ENCODE data around the gene OR52E1. TPM values are rescaled to one million over a fixed set of nuclear protein-coding genes. Genes with fewer than 3 reads are reported as not detected.

OR52E1 gene
- total RNA-seq, 2 experiments from 2014 or later, result not detected

Other genes starting within 250 kb of the OR52E1 start
- not detected for gene OR51F2, start 248.3 kb upstream of the OR52E1 start, total RNA-seq
- not detected for gene OR51S1, start 220.4 kb upstream of the OR52E1 start, total RNA-seq
- not detected for gene OR51T1, start 187.7 kb upstream of the OR52E1 start, total RNA-seq
- not detected for gene OR51A7, start 165.8 kb upstream of the OR52E1 start, total RNA-seq
- gene OR51G2, start 150.2 kb upstream of the OR52E1 start, total RNA-seq, result not detected
- gene OR51G1, start 145.2 kb upstream of the OR52E1 start, total RNA-seq, result not detected
- gene OR51A4, start 122.0 kb upstream of the OR52E1 start, total RNA-seq, result not detected
- gene OR51A2, start 113.9 kb upstream of the OR52E1 start, total RNA-seq, result not detected
- not detected for gene OR51L1, start 74.7 kb upstream of the OR52E1 start, total RNA-seq
- not detected for gene OR52J3, start 23.0 kb upstream of the OR52E1 start, total RNA-seq
- gene OR52E2, start 9.9 kb upstream of the OR52E1 start, total RNA-seq, result not detected
- not detected for gene OR52A5, start 68.8 kb downstream of the OR52E1 start, total RNA-seq
- not detected for gene OR52A1, start 85.2 kb downstream of the OR52E1 start, total RNA-seq
- not detected for gene OR51V1, start 131.1 kb downstream of the OR52E1 start, total RNA-seq
- not detected for gene HBB, start 157.5 kb downstream of the OR52E1 start, total RNA-seq
- not detected for gene HBD, start 164.9 kb downstream of the OR52E1 start, total RNA-seq
- gene HBG1, start 180.3 kb downstream of the OR52E1 start, total RNA-seq, result not detected
- not detected for gene HBG2, start 185.2 kb downstream of the OR52E1 start, total RNA-seq
- not detected for gene HBE1, start 200.4 kb downstream of the OR52E1 start, total RNA-seq
- not detected for gene OR51B4, start 232.4 kb downstream of the OR52E1 start, total RNA-seq

Measured in activated CD4-positive, alpha-beta T cell treated with anti-CD3 and anti-CD28 coated beads, Interleukin-2, amount 10 ng/mL, durations not matched to agents 7 days and 5 days (primary cell).